ENCODE data around the gene PRPF19.
"Not testable (repeated sequence)": the region's sequence is repeated elsewhere in the genome, so short reads cannot be mapped to it uniquely, and the experiment has no call there.

The PRPF19 gene

GRCh38 chr11:60921777-60922335, 15.5 kb upstream of the PRPF19 start:
- DNase-seq: no peak

GRCh38 chr11:60921259-60921658, 14.9 kb upstream of the PRPF19 start:
- no peak for DNase-seq

- no peak for DNase-seq
Observed at GRCh38 chr11:60919956-60920355, 13.6 kb upstream of the PRPF19 start.

- DNase-seq: no peak
Observed at GRCh38 chr11:60919320-60919719, 12.9 kb upstream of the PRPF19 start.

- DNase-seq: no peak
Observed at GRCh38 chr11:60918939-60919265, 12.5 kb upstream of the PRPF19 start.

GRCh38 chr11:60918251-60918938, 12.0 kb upstream of the PRPF19 start:
- DNase-seq: no peak

GRCh38 chr11:60917267-60917666, 10.9 kb upstream of the PRPF19 start:
- no peak for DNase-seq

- no peak for DNase-seq
Observed at GRCh38 chr11:60916669-60917206, 10.4 kb upstream of the PRPF19 start.

- no peak for DNase-seq
Observed at GRCh38 chr11:60915248-60915914, 9.0 kb upstream of the PRPF19 start.

- DNase-seq: peak; percentile 71
Observed at GRCh38 chr11:60914633-60915247, 8.4 kb upstream of the PRPF19 start.

GRCh38 chr11:60913793-60914632, 7.6 kb upstream of the PRPF19 start, which contains the start of gene TMEM109:
Gene TMEM109, plus strand, starts transcription at chr11:60914158. Its CDS starts 5,536 bp downstream, at chr11:60919694.
- peak; percentile 92 for DNase-seq

- DNase-seq: no peak
Observed at GRCh38 chr11:60912851-60913528, 6.6 kb upstream of the PRPF19 start.

GRCh38 chr11:60912223-60912850, 6.0 kb upstream of the PRPF19 start:
- DNase-seq: no peak

- DNase-seq: no peak
Observed at GRCh38 chr11:60910711-60911380, 4.5 kb upstream of the PRPF19 start.

GRCh38 chr11:60910281-60910687, 3.9 kb upstream of the PRPF19 start:
- no peak for DNase-seq

GRCh38 chr11:60909680-60910280, 3.4 kb upstream of the PRPF19 start:
- DNase-seq: not testable (repeated sequence)

GRCh38 chr11:60908803-60909202, 2.4 kb upstream of the PRPF19 start:
- no peak for DNase-seq

GRCh38 chr11:60905551-60906113, 753 bp downstream of the PRPF19 start:
- DNase-seq: no peak

GRCh38 chr11:60905047-60905446, 1.3 kb downstream of the PRPF19 start:
- DNase-seq: no peak

- no peak for DNase-seq
Observed at GRCh38 chr11:60902625-60903024, 3.8 kb downstream of the PRPF19 start.

All from left hindlimb (tissue), 1 donor.